ENCODE measurements around the gene TLR10. TPM values are rescaled to one million over a fixed set of nuclear protein-coding genes. Genes with fewer than 3 reads are reported as not detected.
A peak's percentile ranks its signal among the peaks of the same experiment; 100 is the strongest.

The TLR10 gene, protein sequence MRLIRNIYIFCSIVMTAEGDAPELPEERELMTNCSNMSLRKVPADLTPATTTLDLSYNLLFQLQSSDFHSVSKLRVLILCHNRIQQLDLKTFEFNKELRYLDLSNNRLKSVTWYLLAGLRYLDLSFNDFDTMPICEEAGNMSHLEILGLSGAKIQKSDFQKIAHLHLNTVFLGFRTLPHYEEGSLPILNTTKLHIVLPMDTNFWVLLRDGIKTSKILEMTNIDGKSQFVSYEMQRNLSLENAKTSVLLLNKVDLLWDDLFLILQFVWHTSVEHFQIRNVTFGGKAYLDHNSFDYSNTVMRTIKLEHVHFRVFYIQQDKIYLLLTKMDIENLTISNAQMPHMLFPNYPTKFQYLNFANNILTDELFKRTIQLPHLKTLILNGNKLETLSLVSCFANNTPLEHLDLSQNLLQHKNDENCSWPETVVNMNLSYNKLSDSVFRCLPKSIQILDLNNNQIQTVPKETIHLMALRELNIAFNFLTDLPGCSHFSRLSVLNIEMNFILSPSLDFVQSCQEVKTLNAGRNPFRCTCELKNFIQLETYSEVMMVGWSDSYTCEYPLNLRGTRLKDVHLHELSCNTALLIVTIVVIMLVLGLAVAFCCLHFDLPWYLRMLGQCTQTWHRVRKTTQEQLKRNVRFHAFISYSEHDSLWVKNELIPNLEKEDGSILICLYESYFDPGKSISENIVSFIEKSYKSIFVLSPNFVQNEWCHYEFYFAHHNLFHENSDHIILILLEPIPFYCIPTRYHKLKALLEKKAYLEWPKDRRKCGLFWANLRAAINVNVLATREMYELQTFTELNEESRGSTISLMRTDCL
- not detected for total RNA-seq
- long read RNA-seq = 0 reads

DNA sequence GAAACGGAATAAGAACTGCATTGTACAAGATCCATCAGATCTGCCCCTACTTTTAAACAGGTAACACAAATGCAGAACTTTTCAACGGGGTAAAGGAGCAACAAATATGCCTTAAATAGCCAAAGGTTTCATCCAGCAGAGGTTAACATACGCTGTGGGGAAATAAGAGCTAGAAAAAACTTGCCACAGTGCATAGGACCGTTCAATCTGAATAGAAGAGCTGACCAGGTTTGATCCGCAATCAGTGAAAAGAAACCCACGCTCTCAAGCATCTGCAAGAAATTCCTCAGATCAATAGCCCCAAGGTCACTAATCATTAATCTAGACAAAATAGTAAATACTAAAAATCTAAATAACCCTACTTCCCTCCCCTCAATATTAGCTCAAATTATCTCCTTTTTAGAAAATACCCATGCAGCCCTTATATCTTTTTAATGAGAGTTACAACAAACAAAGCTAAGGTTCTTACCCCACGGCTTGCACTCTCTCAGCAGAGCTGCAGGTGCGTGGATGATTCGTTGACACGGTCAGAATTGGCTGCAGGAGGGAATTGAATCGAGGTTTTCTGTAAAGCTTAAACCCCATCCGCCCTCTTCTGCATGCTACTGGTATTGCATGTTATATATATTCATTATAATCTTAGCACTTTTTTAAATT, at the start of gene TLR10:
TLR10 (minus strand) TSS at position 539 of the 657 bp plus-strand sequence. CDS start 7,400 bp downstream, outside the sequence.
- Histone ChIP-seq H3K9me3 (replicated peaks) (peaks cover 2% of the 10 kb centered on the region), H3K36me3 (no peaks in the 10 kb centered on the region), H3K4me1 (no peaks in the 10 kb centered on the region), H3K4me3 (no peak within 1 kb of the TSS), H3K27me3 (ENCODE audit: low read depth) (no peaks in the 10 kb centered on the region), H3K27ac (replicated peaks) (no peak within 1 kb of the TSS)
- peak; percentile 77 for TF ChIP-seq CTCF (IDR thresholded peaks at IDR 0.05; ENCODE audit: borderline replicate concordance)
- no peak for DNase-seq
- intact Hi-C loops (cut with micrococcal nuclease) = no loop called here

DNA sequence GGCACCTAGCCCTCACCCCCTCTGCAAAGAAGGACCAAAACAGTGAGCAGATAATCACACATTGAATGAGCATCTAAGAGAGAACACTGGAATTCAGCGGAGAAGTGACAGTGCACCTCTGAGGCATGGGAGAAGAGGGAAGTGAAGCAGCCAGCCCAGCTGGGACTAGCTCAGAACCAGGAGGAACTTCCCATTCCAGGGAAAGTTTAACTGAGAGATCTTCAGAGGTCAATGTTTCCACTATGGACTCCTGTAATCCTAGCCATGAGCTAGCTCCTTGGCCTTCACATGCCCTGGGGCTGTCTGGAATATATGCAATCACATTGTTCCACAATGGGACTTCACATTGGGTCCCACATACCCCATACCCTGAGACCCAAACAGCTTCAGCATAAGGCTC, 49.4 kb upstream of the TLR10 start:
- H3K27ac ChIP-seq (replicated peaks) = no peak overlapping the region
- DNase-seq = no peak
- H3K9me3 ChIP-seq (replicated peaks) = peaks cover 33% of the 10 kb centered on the region
- intact Hi-C loops (cut with micrococcal nuclease) = no loop called here
- no peaks in the 10 kb centered on the region for H3K36me3 ChIP-seq
- TF ChIP-seq CTCF (IDR thresholded peaks at IDR 0.05; ENCODE audit: borderline replicate concordance) = no peak
- H3K4me1 ChIP-seq = no peaks in the 10 kb centered on the region
- H3K4me3 ChIP-seq = no peak overlapping the region
- H3K27me3 ChIP-seq (ENCODE audit: low read depth) = no peaks in the 10 kb centered on the region

- Histone ChIP-seq H3K27me3 (ENCODE audit: low read depth) (no peaks in the 10 kb centered on the region), H3K4me1 (no peaks in the 10 kb centered on the region), H3K27ac (replicated peaks) (no peak overlapping the region), H3K9me3 (replicated peaks) (peaks cover 28% of the 10 kb centered on the region), H3K36me3 (no peaks in the 10 kb centered on the region), H3K4me3 (no peak overlapping the region)
- intact Hi-C loops (cut with micrococcal nuclease) = no loop called here
- no peak for DNase-seq
- TF ChIP-seq CTCF (IDR thresholded peaks at IDR 0.05; ENCODE audit: borderline replicate concordance) = no peak
Observed at GRCh38 chr4:38831653-38832052, 48.9 kb upstream of the TLR10 start.

- Histone ChIP-seq H3K4me1 (no peaks in the 10 kb centered on the region), H3K36me3 (no peaks in the 10 kb centered on the region), H3K4me3 (no peak overlapping the region), H3K27me3 (ENCODE audit: low read depth) (no peaks in the 10 kb centered on the region), H3K27ac (replicated peaks) (no peak overlapping the region), H3K9me3 (replicated peaks) (peaks cover 4% of the 10 kb centered on the region)
- no peak for DNase-seq
- TF ChIP-seq CTCF (IDR thresholded peaks at IDR 0.05; ENCODE audit: borderline replicate concordance) = no peak
- intact Hi-C loops (cut with micrococcal nuclease) = no loop called here
Observed at GRCh38 chr4:38829237-38829636, 46.4 kb upstream of the TLR10 start.

DNA sequence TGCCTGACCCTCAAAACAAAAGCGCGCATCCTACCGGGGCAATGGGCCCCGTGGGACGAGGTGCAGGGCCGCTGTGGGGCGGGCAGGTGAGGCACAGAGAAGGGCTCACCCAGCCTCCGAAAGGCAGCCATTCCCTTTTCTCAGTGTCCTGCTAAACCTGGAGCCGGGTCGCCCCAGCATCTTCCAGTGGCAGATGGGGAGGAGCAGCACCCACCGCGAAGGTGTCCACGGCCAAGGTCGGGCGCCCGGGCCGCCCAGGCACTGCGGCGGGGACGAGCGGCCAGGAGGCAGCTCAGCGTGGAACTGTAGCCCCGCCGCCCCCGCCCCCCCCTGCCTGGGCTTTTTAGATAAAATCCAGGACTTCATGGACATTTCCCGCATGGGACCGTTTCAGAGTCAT, 41.0 kb upstream of the TLR10 start:
- Histone ChIP-seq H3K27ac (replicated peaks) (no peak overlapping the region), H3K9me3 (replicated peaks) (peaks cover 5% of the 10 kb centered on the region), H3K36me3 (no peaks in the 10 kb centered on the region), H3K4me1 (no peaks in the 10 kb centered on the region), H3K27me3 (ENCODE audit: low read depth) (peaks cover 6% of the 10 kb centered on the region), H3K4me3 (no peak overlapping the region)
- DNase-seq = no peak
- intact Hi-C loops (cut with micrococcal nuclease) = no loop called here
- no peak for TF ChIP-seq CTCF (IDR thresholded peaks at IDR 0.05; ENCODE audit: borderline replicate concordance)
